ENCODE data around the gene BAIAP2L1.

GRCh38 chr7:98368716-98369115, 32.2 kb downstream of the BAIAP2L1 start:
- TF ChIP-seq CTCF (conservative IDR thresholded peaks at IDR 0.05 in 1 of 2, IDR thresholded peaks at IDR 0.05 in 1 of 2; ENCODE audit: low read depth in 1 of 2, low read length in 2 of 2) = no peak
- no peak for TF ChIP-seq EZH2 (IDR thresholded peaks at IDR 0.05; ENCODE audit: low read length, missing control alignments)
